ENCODE results near the gene RHCE.
"Not testable (repeated sequence)": the region's sequence is repeated elsewhere in the genome, so short reads cannot be mapped to it uniquely, and the experiment has no call there.

Gene RHCE

DNA sequence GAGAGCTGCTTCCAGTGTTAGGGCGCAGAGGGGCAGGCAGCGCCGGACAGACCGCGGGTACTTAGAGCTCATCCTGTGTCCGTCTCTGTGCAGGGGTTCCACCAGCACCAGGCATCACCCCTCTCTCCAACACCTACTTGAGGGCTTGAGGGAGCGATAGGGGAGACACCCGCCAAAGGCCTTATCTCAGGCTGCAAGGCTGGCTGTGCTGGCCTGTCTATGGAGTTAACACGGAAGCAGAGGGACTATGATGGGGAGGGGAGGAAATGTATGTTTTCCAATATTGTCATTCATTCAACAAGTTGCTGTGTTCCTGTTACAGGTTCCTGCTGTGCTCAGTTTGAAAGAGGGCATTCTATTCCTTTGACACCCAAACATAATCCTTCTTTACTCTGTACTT is at the start of gene RHCE:
Gene RHCE (minus strand): TSS at position 111 of the 400 bp plus-strand sequence. CDS start 39 bp downstream, at position 72.
- not testable (repeated sequence) for DNase-seq (ENCODE audit: insufficient read length, low spot score); FAIRE-seq

DNA sequence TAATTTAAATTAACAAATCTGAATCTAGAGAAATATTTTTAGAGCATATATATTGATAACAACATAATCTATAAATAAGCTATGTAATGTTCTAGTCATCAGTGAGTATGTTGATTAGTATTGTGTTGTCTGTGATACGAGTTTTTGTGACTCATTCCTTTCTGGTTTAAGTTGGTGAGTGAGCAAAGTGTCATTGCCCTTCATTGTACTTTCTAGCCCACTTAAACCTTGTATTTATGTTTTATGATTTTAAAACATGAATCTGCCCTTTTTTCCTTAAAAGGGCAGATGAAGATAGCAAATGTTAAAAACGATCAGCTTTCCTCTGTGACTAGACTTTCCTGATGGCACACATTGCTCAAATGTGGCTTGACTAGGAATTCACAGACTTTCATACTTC is 48.6 kb upstream of the RHCE start:
- TF ChIP-seq, protein P1, sequence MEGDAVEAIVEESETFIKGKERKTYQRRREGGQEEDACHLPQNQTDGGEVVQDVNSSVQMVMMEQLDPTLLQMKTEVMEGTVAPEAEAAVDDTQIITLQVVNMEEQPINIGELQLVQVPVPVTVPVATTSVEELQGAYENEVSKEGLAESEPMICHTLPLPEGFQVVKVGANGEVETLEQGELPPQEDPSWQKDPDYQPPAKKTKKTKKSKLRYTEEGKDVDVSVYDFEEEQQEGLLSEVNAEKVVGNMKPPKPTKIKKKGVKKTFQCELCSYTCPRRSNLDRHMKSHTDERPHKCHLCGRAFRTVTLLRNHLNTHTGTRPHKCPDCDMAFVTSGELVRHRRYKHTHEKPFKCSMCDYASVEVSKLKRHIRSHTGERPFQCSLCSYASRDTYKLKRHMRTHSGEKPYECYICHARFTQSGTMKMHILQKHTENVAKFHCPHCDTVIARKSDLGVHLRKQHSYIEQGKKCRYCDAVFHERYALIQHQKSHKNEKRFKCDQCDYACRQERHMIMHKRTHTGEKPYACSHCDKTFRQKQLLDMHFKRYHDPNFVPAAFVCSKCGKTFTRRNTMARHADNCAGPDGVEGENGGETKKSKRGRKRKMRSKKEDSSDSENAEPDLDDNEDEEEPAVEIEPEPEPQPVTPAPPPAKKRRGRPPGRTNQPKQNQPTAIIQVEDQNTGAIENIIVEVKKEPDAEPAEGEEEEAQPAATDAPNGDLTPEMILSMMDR (IDR thresholded peaks at IDR 0.05; ENCODE audit: insufficient read depth, missing control alignments) = no peak
- no peak for FAIRE-seq
- no peak for DNase-seq (ENCODE audit: insufficient read length, low spot score)

DNA sequence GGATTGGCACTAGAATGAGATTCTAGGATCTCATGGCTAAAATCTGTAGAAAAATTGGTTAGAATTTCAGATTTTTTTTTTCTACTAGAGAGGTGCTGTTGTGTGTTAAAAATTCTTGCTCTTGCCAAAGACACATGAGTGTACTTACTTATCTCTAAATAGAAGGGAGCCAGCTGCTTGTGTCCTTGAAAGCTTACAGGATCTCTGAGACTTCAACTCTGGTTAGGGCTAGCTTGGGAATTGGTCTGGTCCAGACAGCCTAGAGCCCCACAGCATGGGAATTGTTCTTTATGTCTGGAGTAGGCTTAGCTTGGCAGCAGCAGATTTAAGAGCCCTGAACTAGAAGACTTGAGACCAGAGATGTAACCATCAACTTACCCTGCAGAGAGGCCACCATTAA is 47.4 kb upstream of the RHCE start:
- DNase-seq (ENCODE audit: insufficient read length, low spot score) (no peak), FAIRE-seq (no peak)
- TF ChIP-seq, protein P1 (IDR thresholded peaks at IDR 0.05; ENCODE audit: insufficient read depth, missing control alignments) = no peak

DNA sequence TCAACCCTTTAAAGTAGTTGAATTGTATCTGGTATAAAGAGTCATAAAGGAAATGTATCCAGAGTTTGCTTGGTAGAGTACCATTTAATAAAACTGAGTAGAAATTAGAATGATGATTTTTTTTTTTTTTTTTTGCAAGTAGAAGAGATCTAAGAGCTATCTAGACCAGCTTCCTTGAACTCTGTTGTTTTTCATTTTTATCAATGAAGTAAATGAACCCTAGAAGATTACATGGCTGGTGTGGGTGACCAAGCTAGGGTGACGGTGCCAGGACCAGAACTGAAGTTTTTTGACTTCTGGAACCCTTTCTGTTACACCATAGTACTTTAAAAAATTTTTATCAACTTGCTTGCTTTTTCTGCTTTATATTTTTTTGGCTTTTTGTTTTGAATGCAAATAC is 47.0 kb upstream of the RHCE start:
- TF ChIP-seq, protein P1 (IDR thresholded peaks at IDR 0.05; ENCODE audit: insufficient read depth, missing control alignments) = no peak
- DNase-seq (ENCODE audit: insufficient read length, low spot score) = no peak
- FAIRE-seq = no peak

- TF ChIP-seq, protein P1 (IDR thresholded peaks at IDR 0.05; ENCODE audit: insufficient read depth, missing control alignments) = no peak
- FAIRE-seq (no peak), DNase-seq (ENCODE audit: insufficient read length, low spot score) (no peak)
These were observed 46.6 kb upstream of the RHCE start for GRCh38 chr1:25467193-25467592.

DNA sequence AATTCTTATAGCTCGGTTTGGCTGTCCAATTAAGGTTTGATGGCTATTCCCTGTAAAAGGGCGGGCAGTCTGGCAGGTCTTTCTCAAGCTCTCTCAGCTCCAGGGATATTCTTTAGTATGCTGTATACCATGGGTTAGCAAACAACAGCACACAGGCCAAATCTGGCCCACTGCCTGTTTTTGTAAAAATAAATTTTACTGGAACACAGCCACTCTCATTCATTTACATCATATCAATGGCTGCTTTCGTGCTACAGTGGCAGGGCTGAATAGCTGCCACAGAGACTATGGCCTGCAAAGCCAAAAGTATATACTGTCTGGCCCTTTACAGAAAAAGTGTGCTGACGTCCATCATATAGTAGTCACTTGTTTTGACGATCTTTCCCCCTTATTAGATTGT is 42.1 kb upstream of the RHCE start:
- DNase-seq (ENCODE audit: insufficient read length, low spot score) = no peak
- TF ChIP-seq, protein P1 (IDR thresholded peaks at IDR 0.05; ENCODE audit: insufficient read depth, missing control alignments) = no peak

GRCh38 chr1:25461849-25462248 is 41.2 kb upstream of the RHCE start:
- FAIRE-seq = no peak
- TF ChIP-seq, protein P1 (IDR thresholded peaks at IDR 0.05; ENCODE audit: insufficient read depth, missing control alignments) = no peak
- DNase-seq (ENCODE audit: insufficient read length, low spot score) = no peak

More for the DNA sequence above, 42.1 kb upstream of the RHCE start:
- FAIRE-seq = no peak

DNA sequence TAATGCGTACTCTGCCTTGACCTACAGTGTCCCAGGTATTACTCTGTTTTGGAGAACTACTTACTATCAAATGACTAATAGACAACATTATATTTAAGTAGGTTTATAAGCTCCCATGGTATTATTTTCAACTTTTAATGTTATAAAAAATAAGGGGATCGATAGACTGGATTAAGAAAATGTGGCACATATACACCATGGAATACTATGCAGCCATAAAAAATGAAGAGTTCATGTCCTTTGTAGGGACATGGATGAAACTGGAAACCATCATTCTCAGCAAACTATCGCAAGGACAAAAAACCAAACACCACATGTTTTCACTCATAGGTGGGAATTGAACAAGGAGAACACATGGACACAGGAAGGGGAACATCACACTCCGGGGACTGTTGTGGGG is 40.2 kb upstream of the RHCE start:
- not testable (repeated sequence) for DNase-seq (ENCODE audit: insufficient read length, low spot score); FAIRE-seq

All from D721Med (cell line).